Ascending aorta (tissue), 2 donors: ENCODE data around the gene EIF2B5. TPM values are rescaled to one million over a fixed set of nuclear protein-coding genes. Genes with fewer than 3 reads are reported as not detected.

Experiments
- DNase-seq, 2 donors: peaks; one replicate each; pipeline ENCODE4 v3.0.0-alpha.2; 2019; ENCODE audit warnings: low spot score in 2 of 2
- H3K27ac ChIP-seq, 2 donors: fragments of 200-600 bp; sonication (generic); one replicate each; pipeline ENCODE4 v1.5.1; 2016 to 2017; ENCODE audit warnings: mild to moderate bottlenecking in 1 of 2
- H3K27me3 ChIP-seq: fragments of 200-600 bp; sonication (generic); one replicate; pipeline ENCODE4 v1.5.1; 2017
- H3K36me3 ChIP-seq, 2 donors: fragments of 200-600 bp; sonication (generic); one replicate each; pipeline ENCODE4 v1.5.1; 2016
- H3K4me1 ChIP-seq, 2 donors: fragments of 200-600 bp; sonication (generic); one replicate each; pipeline ENCODE4 v1.5.1; 2016 to 2017; ENCODE audit warnings: mild to moderate bottlenecking in 1 of 2
- H3K4me3 ChIP-seq, 2 donors: fragments of 200-600 bp; sonication (generic); one replicate each; pipeline ENCODE4 v1.5.1; 2016 to 2017; ENCODE audit warnings: mild to moderate bottlenecking in 1 of 2
- H3K9me3 ChIP-seq, 2 donors: fragments of 200-600 bp; sonication (generic); one replicate each; pipeline ENCODE4 v1.5.1; 2016
- intact Hi-C: fragments of 100-400 bp; cut with DNase I; formaldehyde crosslinking; loops from one replicate; pipeline ENCODE4 v1.15.1; 2023
- total RNA-seq: library from RNA; depleted of rRNA; stranded (reverse); fragments of >200 nt; gene quantifications from one replicate; pipeline ENCODE4 v1.1.0, GENCODE V29; 2016
- TF ChIP-seq, protein P1 (sequence below), 3 experiments: fragments of 200-600 bp in 2 of 3; fragments of 450-650 bp in 1 of 3; sonication (generic) in 2 of 3; IDR thresholded peaks; one replicate each; pipeline ENCODE4 v1.5.1; 2016 to 2019; ENCODE audit warnings: antibody characterized with exemption in 3 of 3, mild to moderate bottlenecking in 1 of 3, moderate library complexity in 1 of 3

The EIF2B5 gene
- total RNA-seq, 1 donor from 2014 or later: 24.7 TPM

DNA sequence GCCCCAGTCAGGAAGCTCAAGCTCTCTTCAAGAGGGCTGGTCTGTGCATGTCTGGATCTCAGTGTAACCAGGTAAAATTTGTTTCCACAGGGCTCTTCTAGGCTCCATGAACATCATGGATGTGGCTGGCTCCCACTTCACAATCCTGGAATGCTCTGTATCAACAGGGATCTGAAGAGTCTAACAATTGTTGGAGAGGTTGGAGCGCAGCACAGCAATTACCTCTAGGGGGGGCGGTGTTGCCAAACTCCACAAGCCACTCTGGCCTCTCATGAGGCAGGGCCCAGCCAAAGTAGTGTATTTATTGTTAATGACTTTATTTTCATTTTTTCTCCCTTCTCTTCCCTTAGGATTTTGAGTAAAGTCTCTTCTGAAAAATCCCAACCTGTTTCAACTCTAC is 6.1 kb upstream of the EIF2B5 start:
- intact Hi-C loops: no loop called here
- Histone ChIP-seq H3K4me1 (no peaks in the 10 kb centered on the region), H3K9me3 (no peaks in the 10 kb centered on the region), H3K36me3 (no peaks in the 10 kb centered on the region), H3K4me3 (no peak overlapping the region), H3K27ac (no peak overlapping the region), H3K27me3 (no peaks in the 10 kb centered on the region)
- DNase-seq: no peak
- TF ChIP-seq, protein P1, sequence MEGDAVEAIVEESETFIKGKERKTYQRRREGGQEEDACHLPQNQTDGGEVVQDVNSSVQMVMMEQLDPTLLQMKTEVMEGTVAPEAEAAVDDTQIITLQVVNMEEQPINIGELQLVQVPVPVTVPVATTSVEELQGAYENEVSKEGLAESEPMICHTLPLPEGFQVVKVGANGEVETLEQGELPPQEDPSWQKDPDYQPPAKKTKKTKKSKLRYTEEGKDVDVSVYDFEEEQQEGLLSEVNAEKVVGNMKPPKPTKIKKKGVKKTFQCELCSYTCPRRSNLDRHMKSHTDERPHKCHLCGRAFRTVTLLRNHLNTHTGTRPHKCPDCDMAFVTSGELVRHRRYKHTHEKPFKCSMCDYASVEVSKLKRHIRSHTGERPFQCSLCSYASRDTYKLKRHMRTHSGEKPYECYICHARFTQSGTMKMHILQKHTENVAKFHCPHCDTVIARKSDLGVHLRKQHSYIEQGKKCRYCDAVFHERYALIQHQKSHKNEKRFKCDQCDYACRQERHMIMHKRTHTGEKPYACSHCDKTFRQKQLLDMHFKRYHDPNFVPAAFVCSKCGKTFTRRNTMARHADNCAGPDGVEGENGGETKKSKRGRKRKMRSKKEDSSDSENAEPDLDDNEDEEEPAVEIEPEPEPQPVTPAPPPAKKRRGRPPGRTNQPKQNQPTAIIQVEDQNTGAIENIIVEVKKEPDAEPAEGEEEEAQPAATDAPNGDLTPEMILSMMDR (IDR thresholded peaks at IDR 0.05): peak in 1 of 3 experiments; percentile 7

DNA sequence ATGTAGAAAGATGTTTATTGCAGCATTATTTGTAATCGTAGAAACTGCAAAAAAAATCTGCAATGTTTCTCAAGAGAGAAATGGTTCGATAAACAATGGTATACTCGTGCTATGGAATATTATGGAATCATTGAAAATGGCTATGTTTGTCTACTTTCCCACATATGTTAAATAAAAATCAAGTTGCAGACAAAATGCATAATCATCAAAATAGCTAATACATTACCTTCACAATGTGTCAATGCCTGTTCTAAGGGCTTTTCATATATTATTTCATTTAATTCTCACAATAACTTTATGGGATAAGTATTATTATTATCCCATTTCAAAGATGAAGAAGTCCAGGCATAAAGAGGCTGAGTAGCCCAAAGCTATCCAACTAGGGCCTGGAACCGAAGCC is 2.2 kb upstream of the EIF2B5 start:
- Histone ChIP-seq H3K4me1 (peaks cover 3 to 9% of the 10 kb centered on the region in 2 donors), H3K9me3 (no peaks in the 10 kb centered on the region), H3K4me3 (no peak overlapping the region), H3K36me3 (no peaks in the 10 kb centered on the region), H3K27ac (no peak overlapping the region), H3K27me3 (no peaks in the 10 kb centered on the region)
- intact Hi-C loops: no loop called here
- DNase-seq: no peak
- TF ChIP-seq, protein P1 (IDR thresholded peaks at IDR 0.05): no peak

DNA sequence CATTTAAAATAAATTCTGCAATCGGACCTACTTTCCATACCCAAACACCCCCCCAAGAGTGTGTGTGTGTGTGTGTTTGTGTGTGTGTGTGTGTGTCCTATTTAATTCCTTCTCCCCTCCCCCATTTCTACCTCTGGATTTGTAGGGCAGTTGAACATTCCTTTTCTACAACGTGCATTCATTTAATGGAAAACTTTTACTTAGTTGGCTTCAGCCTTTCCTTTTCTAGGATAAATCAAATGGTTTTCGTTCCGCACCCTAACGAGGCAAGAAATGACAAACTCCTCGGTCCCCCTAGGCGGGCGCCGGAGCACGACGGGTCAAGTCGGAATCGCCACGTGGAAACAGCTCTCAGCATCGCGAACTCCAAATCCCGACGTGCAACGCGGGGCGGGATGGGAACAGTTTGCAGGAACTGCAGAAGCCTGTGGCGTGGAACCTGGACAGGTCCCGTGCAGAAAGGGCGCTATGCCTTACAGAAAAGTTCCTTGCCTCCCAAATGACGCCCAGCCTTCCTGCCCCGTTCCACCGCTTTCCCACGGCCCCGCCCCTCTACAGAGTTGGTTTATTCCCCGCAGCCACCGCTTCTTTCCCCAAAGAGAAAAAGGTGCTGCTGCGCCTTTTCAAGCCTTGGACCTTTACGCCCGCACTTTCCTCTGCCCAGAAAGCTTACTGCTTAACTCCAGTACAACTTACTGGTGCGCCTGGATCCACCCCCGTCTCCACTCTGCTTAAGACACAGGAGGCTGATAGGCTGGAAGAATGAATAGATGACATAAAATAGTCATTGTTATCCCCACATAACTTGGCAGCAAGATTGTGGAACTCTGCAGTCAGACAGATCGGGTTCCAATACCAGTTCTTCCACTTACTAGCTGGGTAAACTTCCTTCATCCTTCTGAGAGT is 1.1 kb upstream of the EIF2B5 start:
- no peaks in the 10 kb centered on the region for H3K27me3 ChIP-seq
- H3K36me3 ChIP-seq: peaks cover 0 to 5% of the 10 kb centered on the region in 2 donors
- peak overlapping the region; percentile 90 to 91 for H3K27ac ChIP-seq
- H3K9me3 ChIP-seq: no peaks in the 10 kb centered on the region
- DNase-seq: peak; percentile 63 to 93
- intact Hi-C loops: loop anchor here (1.0 to 2.0 kb wide), 3 partner anchors 40 to 117 kb away; partner anchors contain the start of genes ABCC5 and AP2M1
- TF ChIP-seq, protein P1 (IDR thresholded peaks at IDR 0.05): no peak
- peak overlapping the region; percentile 74 to 91 for H3K4me3 ChIP-seq
- H3K4me1 ChIP-seq: peaks cover 3 to 9% of the 10 kb centered on the region in 2 donors

DNA sequence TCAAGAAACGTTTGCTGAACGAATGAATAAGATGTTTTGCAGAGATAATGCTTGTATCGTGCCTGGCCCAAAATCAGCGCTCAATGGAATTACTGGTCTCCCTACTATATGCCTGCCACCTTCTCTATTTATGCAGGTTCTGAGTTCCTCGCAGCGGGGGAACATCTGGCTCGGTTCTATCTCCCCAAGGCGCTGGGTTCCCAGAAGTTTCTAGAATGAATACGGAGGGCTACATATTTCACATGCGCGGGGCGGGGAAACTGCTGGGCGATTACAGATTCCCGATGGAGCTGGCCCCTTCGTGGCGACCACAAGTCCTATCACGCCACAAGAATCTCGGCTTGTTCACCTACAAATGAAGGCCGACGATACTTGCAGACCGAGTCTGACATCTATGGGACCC is 411 bp upstream of the EIF2B5 start:
- TF ChIP-seq, protein P1 (IDR thresholded peaks at IDR 0.05): no peak
- H3K36me3 ChIP-seq: peaks cover 0 to 9% of the 10 kb centered on the region in 2 donors
- peak overlapping the region; percentile 90 to 91 for H3K27ac ChIP-seq
- DNase-seq: no peak
- no peaks in the 10 kb centered on the region for H3K9me3 ChIP-seq
- H3K27me3 ChIP-seq: no peaks in the 10 kb centered on the region
- peaks cover 3 to 9% of the 10 kb centered on the region in 2 donors for H3K4me1 ChIP-seq
- H3K4me3 ChIP-seq: peak overlapping the region; percentile 74 to 91
- intact Hi-C loops: loop anchor here (1.0 to 5.0 kb wide), 6 partner anchors 22 to 165 kb away; partner anchors contain the start of genes ABCC5, ALG3, AP2M1 and EEF1AKMT4

DNA sequence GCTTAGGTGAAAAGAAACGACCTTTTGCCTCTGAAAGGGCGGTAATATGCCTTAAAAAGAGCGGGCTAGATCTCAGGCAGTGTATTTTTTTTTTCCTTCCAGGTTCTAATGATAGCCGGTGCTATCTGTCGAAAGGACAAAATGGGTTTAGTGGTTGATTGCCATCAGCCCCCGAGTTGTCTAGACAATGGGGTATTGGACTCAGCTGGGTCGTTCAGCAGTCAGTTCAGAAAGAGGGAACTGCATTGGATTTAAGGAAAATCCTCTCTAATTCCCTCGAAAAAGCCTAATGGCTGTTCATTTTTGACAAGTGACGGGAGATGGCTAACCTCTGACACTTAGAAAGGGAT is 728 bp downstream of the EIF2B5 start:
- peak overlapping the region; percentile 74 to 91 for H3K4me3 ChIP-seq
- H3K9me3 ChIP-seq: no peaks in the 10 kb centered on the region
- H3K27ac ChIP-seq: peak overlapping the region; percentile 90 to 91
- peaks cover 10 to 19% of the 10 kb centered on the region in 2 donors for H3K36me3 ChIP-seq
- intact Hi-C loops: loop anchor here (1.0 to 5.0 kb wide), 5 partner anchors 20 to 163 kb away; partner anchors contain the start of genes ABCC5, ALG3, EEF1AKMT4 and PSMD2
- no peaks in the 10 kb centered on the region for H3K27me3 ChIP-seq
- DNase-seq: no peak
- H3K4me1 ChIP-seq: peaks cover 3 to 9% of the 10 kb centered on the region in 2 donors
- TF ChIP-seq, protein P1 (IDR thresholded peaks at IDR 0.05): no peak
